HFFc6 (cell line): ENCODE data around the gene KIF24. TPM values are rescaled to one million over a fixed set of nuclear protein-coding genes. Genes with fewer than 3 reads are reported as not detected.
"Not testable (repeated sequence)": the region's sequence is repeated elsewhere in the genome, so short reads cannot be mapped to it uniquely, and the experiment has no call there.

Experiments used
- DNase-seq: peaks from one replicate; pipeline ENCODE4 v3.0.0-alpha.2; 2018
- H3K27ac Mint-ChIP-seq: 2 replicates; pipeline ENCODE4 v1.8.0; 2020; ENCODE audit warnings: mild to moderate bottlenecking, mixed read lengths
- H3K27me3 Mint-ChIP-seq: 2 replicates; pipeline ENCODE4 v1.8.0; 2021; ENCODE audit warnings: mild to moderate bottlenecking, moderate library complexity, mixed read lengths; ENCODE audit not compliant: insufficient read depth
- H3K36me3 Mint-ChIP-seq: 2 replicates; pipeline ENCODE4 v1.8.0; 2021; ENCODE audit warnings: low read depth, mixed read lengths
- H3K4me1 Mint-ChIP-seq: 2 replicates; pipeline ENCODE4 v1.8.0; 2020; ENCODE audit warnings: low read depth, mixed read lengths
- H3K4me3 Mint-ChIP-seq: 2 replicates; pipeline ENCODE4 v1.8.0; 2020; ENCODE audit warnings: mild to moderate bottlenecking, moderate library complexity, mixed read lengths
- H3K9me3 Mint-ChIP-seq: 2 replicates; pipeline ENCODE4 v1.8.0; 2020; ENCODE audit warnings: mild to moderate bottlenecking, mixed read lengths
- total RNA-seq, 6 experiments: library from RNA; stranded (reverse); fragmentation: NEBNext Ultra II Directional; extraction: Animal tissue kit (Norgen Biotek cat#: 25700); gene quantifications; 2 replicates in 1 of 6; 3 replicates in 5 of 6; pipeline ENCODE4 v1.2.3, GENCODE V29; 2021
- TF ChIP-seq, protein P1 (sequence below): fragments of 200-600 bp; sonication (generic); IDR thresholded peaks from 2 replicates; pipeline ENCODE4 v1.5.0; 2021; ENCODE audit warnings: antibody characterized with exemption, mild to moderate bottlenecking

The KIF24 gene
- total RNA-seq, 6 experiments from 2014 or later: 1.4 to 3.2 (median 2.8) TPM

DNA sequence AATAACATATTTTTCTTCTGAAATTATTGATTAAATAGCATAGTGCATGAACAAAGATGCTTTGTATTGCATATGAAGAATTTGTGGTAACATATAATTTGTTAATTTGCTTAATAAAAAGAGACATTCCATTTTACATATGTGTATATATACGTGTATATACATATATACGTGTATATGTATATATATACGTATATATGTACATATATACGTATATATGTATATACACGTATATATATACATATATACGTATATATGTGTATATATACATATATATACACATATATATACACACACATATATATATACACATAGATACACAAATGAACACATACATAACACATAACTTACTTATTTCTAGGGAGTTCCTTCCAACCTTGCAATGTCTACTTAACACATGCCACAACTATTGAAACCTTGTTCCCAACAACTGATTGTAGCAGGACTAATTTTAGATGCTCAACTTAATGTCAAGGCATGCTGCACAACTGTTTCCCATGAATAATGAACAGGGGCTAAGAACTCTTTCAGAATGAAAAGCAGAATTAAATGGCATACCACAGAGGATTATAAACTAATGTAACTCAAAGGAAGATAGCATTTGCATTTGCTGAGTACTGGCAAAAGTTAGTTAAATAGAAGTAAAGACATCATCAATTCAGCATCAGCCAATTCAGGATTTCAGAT lies 17.4 kb downstream of the KIF24 start:
- no peaks in the 10 kb centered on the region for H3K27me3 Mint-ChIP-seq
- TF ChIP-seq, protein P1, sequence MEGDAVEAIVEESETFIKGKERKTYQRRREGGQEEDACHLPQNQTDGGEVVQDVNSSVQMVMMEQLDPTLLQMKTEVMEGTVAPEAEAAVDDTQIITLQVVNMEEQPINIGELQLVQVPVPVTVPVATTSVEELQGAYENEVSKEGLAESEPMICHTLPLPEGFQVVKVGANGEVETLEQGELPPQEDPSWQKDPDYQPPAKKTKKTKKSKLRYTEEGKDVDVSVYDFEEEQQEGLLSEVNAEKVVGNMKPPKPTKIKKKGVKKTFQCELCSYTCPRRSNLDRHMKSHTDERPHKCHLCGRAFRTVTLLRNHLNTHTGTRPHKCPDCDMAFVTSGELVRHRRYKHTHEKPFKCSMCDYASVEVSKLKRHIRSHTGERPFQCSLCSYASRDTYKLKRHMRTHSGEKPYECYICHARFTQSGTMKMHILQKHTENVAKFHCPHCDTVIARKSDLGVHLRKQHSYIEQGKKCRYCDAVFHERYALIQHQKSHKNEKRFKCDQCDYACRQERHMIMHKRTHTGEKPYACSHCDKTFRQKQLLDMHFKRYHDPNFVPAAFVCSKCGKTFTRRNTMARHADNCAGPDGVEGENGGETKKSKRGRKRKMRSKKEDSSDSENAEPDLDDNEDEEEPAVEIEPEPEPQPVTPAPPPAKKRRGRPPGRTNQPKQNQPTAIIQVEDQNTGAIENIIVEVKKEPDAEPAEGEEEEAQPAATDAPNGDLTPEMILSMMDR: no peak
- H3K4me1 Mint-ChIP-seq: peaks cover 14% of the 10 kb centered on the region
- no peak for DNase-seq
- H3K4me3 Mint-ChIP-seq: no peak overlapping the region
- H3K9me3 Mint-ChIP-seq: no peaks in the 10 kb centered on the region
- H3K36me3 Mint-ChIP-seq: no peaks in the 10 kb centered on the region
- no peak overlapping the region for H3K27ac Mint-ChIP-seq

DNA sequence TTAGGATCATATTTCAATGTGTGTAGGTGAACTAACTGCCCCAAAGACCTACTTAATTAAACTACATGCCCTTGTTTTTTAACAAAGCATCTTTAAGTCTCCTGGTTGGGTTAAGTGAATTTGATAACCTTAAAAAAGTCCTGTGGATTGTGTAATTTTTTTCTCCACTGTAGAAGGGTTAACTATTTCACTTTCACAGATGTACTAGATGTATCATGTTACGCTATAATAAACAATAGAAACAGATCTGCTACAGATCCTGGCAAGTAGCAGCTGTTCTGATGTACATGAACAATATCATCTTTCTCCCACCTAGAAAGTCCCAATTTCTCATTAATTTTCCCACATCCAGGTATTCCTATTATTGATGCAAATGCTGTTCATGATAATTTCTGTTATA lies 18.9 kb downstream of the KIF24 start:
- DNase-seq: no peak
- H3K27me3 Mint-ChIP-seq: no peaks in the 10 kb centered on the region
- TF ChIP-seq, protein P1: no peak
- H3K36me3 Mint-ChIP-seq: no peaks in the 10 kb centered on the region
- peaks cover 14% of the 10 kb centered on the region for H3K4me1 Mint-ChIP-seq
- no peak overlapping the region for H3K4me3 Mint-ChIP-seq
- H3K9me3 Mint-ChIP-seq: no peaks in the 10 kb centered on the region
- H3K27ac Mint-ChIP-seq: no peak overlapping the region

DNA sequence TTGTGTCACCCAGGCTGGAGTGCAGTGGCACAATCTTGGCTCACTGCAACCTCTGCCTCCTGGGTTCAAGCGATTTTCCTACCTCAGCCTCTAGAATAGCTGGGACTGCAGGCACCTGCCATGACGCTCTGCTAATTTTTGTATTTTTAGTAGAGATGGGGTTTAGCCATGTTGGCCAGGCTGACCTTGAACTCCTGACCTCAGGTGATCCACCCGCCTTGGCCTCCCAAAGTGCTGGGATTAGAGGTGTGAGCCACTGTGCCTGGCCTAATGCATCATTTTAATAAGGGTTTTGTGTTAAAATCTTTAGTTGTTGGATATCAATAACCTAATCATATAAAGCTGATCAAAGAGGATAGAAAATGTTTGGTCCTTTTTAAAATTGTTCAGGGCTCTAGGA lies 20.8 kb downstream of the KIF24 start:
- H3K27me3 Mint-ChIP-seq, DNase-seq, H3K4me3 Mint-ChIP-seq, H3K36me3 Mint-ChIP-seq, H3K27ac Mint-ChIP-seq, H3K9me3 Mint-ChIP-seq: not testable (repeated sequence)
- peaks cover 14% of the 10 kb centered on the region for H3K4me1 Mint-ChIP-seq

DNA sequence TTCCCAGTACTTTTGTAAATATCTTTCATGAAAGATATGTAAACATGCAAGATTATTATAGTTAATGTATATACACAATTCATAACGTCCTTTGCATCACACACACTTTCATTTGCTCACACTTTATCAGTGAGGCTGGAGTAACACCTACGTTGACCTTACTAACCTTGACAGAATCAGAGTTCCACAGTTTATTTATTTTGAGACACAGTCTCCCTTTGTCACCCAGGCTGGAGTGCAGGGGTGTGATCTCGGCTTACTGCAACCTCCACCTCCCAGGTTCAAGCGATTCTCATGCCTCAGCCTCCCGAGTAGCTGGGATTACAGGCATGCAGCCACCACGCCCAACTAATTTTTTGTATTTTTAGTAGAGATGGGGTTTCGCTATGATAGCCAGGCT lies 28.0 kb downstream of the KIF24 start:
- H3K9me3 Mint-ChIP-seq, H3K27ac Mint-ChIP-seq, H3K4me1 Mint-ChIP-seq, H3K27me3 Mint-ChIP-seq, H3K36me3 Mint-ChIP-seq, DNase-seq, H3K4me3 Mint-ChIP-seq: not testable (repeated sequence)

DNA sequence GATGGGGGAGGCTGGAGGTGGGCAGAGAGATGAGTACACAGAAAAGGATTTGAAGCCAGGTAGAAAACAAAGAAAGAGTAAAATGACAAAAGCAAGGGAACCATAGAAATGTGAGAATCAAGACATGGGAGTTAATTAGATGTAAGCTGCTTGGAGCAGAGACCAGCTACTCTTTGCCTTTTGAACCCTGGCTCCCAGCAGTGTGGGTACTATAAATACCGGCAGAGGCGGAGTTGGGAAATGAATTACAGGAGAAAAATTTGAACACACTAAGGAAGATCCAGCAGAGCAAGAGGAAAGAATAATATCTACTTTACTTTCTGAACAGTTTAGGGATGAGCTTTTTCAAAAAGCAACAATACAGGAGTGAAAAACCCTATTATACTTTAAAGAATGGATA lies 36.5 kb downstream of the KIF24 start:
- no peak for DNase-seq
- no peak overlapping the region for H3K27ac Mint-ChIP-seq
- H3K27me3 Mint-ChIP-seq: no peaks in the 10 kb centered on the region
- TF ChIP-seq, protein P1: no peak
- no peaks in the 10 kb centered on the region for H3K36me3 Mint-ChIP-seq
- H3K4me1 Mint-ChIP-seq: no peaks in the 10 kb centered on the region
- H3K9me3 Mint-ChIP-seq: no peaks in the 10 kb centered on the region
- no peak overlapping the region for H3K4me3 Mint-ChIP-seq

DNA sequence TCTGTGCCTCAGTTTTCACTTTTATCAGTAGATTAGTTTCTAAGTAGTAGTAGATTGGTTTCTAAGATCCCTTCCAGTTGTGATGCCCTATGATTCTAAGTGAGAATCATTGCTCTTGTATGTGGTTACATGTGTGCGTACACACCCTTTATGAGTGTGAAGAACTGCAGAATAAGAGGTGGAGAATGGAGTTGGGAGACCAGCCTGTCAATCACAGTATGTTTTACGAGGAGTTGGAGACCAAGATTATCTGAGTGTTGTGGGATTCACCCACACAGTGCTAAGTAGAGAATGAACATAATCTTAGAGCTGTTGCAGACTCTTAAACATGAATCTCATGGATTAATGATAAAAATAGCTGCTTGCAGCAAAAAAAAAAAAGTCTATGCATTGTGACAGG lies 37.6 kb downstream of the KIF24 start:
- TF ChIP-seq, protein P1: no peak
- DNase-seq: no peak
- no peaks in the 10 kb centered on the region for H3K4me1 Mint-ChIP-seq
- no peak overlapping the region for H3K27ac Mint-ChIP-seq
- H3K27me3 Mint-ChIP-seq: no peaks in the 10 kb centered on the region
- H3K4me3 Mint-ChIP-seq: no peak overlapping the region
- no peaks in the 10 kb centered on the region for H3K9me3 Mint-ChIP-seq
- H3K36me3 Mint-ChIP-seq: no peaks in the 10 kb centered on the region

DNA sequence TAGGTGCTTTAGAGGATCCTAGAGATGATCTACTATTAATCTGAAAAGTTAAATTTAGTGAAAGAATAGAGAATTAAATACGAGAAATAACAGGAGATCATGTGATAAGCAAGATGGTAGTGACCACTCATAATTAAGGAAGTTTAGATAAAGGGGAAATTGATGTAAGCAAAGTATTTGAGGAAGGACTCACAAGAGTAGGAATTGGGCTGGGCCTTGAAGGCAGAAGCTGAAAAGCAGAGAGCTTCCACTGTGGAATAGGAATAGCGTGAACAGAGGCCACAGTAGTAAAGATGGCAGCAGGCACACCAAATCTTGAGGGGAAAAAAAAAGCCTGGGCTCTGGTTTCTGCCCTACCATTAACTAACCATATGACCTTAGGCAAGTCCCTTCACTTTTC lies 38.0 kb downstream of the KIF24 start:
- TF ChIP-seq, protein P1: no peak
- H3K9me3 Mint-ChIP-seq: no peaks in the 10 kb centered on the region
- H3K27me3 Mint-ChIP-seq: no peaks in the 10 kb centered on the region
- no peaks in the 10 kb centered on the region for H3K4me1 Mint-ChIP-seq
- no peaks in the 10 kb centered on the region for H3K36me3 Mint-ChIP-seq
- no peak overlapping the region for H3K27ac Mint-ChIP-seq
- DNase-seq: no peak
- H3K4me3 Mint-ChIP-seq: no peak overlapping the region
